HEK293 (cell line): ENCODE results near the gene IPCEF1.

Experiments used
- ZNF174 ChIP-seq: fragments of 450-650 bp; formaldehyde crosslinking; IDR thresholded peaks from 2 replicates; pipeline ENCODE4 v1.5.0; 2017; ENCODE audit warnings: missing biosample characterization, mild to moderate bottlenecking, missing genetic modification characterization
- ZNF335 ChIP-seq: fragments of 450-650 bp; formaldehyde crosslinking; conservative IDR thresholded peaks from 2 replicates; pipeline ENCODE4 v1.5.1; 2016; ENCODE audit warnings: missing biosample characterization, missing genetic modification characterization

DNA sequence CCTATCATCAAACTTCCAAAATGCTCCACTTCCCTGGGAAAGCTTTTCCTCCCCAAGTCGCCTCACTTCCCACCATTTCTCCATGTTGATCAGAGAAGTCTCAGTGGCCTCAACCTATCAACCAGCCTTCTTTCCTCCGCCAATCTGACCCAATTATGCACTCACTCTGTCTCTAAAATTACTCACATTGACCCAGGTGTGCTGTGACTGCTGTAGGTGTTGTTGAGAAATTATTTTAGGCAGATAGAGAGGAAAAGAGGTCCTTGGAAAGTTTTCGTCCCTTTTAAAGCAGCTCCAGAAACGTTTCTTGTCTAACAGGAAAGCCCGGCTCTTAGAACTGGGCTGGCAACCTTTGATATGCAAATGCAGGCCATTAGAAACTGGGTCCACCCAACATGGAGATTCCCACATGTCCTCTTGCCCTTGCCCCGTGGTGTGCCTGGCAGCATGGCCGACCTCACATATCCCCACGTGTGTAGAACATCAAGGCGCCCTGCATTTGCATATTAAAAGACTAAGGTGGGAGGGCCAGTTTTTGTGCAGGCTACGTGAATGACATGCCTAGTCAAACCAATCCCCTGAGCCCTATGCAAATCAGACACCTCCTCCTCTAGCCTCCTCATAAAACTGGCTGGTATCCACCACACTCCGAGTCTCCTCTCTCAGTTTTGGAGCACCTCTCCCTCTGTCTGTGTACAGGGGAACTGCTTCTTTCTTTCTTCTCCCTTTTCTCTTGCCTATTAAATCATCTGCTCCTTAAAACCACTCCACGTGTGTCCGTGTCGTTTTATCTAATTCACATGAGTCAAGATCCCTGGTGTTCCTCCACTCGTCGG, 12.9 kb downstream of the IPCEF1 start:
- TF ChIP-seq ZNF335 (tag by site-specific recombination) (no peak), ZNF174 (tag by site-specific recombination) (no peak)
